IPS-18a (cell line): ENCODE data around the gene BLMH.
"Not testable (repeated sequence)": the region's sequence is repeated elsewhere in the genome, so short reads cannot be mapped to it uniquely, and the experiment has no call there.

ENCODE experiments used
- H3K27ac ChIP-seq: one replicate; pipeline ENCODE4 v1.5.1; 2013; ENCODE audit warnings: low read length
- H3K27me3 ChIP-seq: one replicate; pipeline ENCODE4 v1.6.1; 2013; ENCODE audit warnings: mild to moderate bottlenecking, low read length; ENCODE audit not compliant: control insufficient read depth, insufficient read depth
- H3K36me3 ChIP-seq: one replicate; pipeline ENCODE4 v1.6.1; 2013; ENCODE audit warnings: low read depth, low read length; ENCODE audit not compliant: control insufficient read depth
- H3K4me1 ChIP-seq: one replicate; pipeline ENCODE4 v1.6.1; 2013; ENCODE audit warnings: low read depth, low read length; ENCODE audit not compliant: control insufficient read depth
- H3K4me3 ChIP-seq: one replicate; pipeline ENCODE4 v1.5.1; 2013; ENCODE audit warnings: low read length
- H3K9ac ChIP-seq: one replicate; pipeline ENCODE4 v1.6.1; 2013; ENCODE audit warnings: mild to moderate bottlenecking, low read length, moderate library complexity
- H3K9me3 ChIP-seq: one replicate; pipeline ENCODE4 v1.6.1; 2013; ENCODE audit warnings: low read depth, low read length; ENCODE audit not compliant: control insufficient read depth

Gene BLMH

GRCh38 chr17:30235386-30236296 lies 56.1 kb downstream of the BLMH start, which contains the start of gene SLC6A4:
TSS of gene SLC6A4 (minus strand) at chr17:30235697. CDS start at chr17:30221958, 13,739 bp downstream.
- no peak within 1 kb of the TSS for H3K27ac ChIP-seq
- H3K9me3 ChIP-seq: no peaks in the 10 kb centered on the region
- peaks cover 83% of the 10 kb centered on the region for H3K27me3 ChIP-seq
- peak within 1 kb of the TSS; percentile 54 for H3K4me3 ChIP-seq
- no peak within 1 kb of the TSS for H3K9ac ChIP-seq
- H3K36me3 ChIP-seq: no peaks in the 10 kb centered on the region
- peaks cover 17% of the 10 kb centered on the region for H3K4me1 ChIP-seq

GRCh38 chr17:30234964-30235363 lies 56.8 kb downstream of the BLMH start:
- no peaks in the 10 kb centered on the region for H3K36me3 ChIP-seq
- peaks cover 83% of the 10 kb centered on the region for H3K27me3 ChIP-seq
- no peak overlapping the region for H3K9ac ChIP-seq
- peaks cover 17% of the 10 kb centered on the region for H3K4me1 ChIP-seq
- no peak overlapping the region for H3K27ac ChIP-seq
- H3K4me3 ChIP-seq: peak overlapping the region; percentile 54
- no peaks in the 10 kb centered on the region for H3K9me3 ChIP-seq

GRCh38 chr17:30234296-30234695 lies 57.4 kb downstream of the BLMH start:
- H3K9ac ChIP-seq: no peak overlapping the region
- peaks cover 76% of the 10 kb centered on the region for H3K27me3 ChIP-seq

GRCh38 chr17:30232824-30233427 lies 58.8 kb downstream of the BLMH start:
- H3K36me3 ChIP-seq: no peaks in the 10 kb centered on the region
- H3K4me3 ChIP-seq: no peak overlapping the region
- H3K27me3 ChIP-seq: peaks cover 62% of the 10 kb centered on the region
- no peak overlapping the region for H3K9ac ChIP-seq
- no peak overlapping the region for H3K27ac ChIP-seq
- no peaks in the 10 kb centered on the region for H3K9me3 ChIP-seq
- H3K4me1 ChIP-seq: peaks cover 5% of the 10 kb centered on the region

More at GRCh38 chr17:30234296-30234695, 57.4 kb downstream of the BLMH start:
- Histone ChIP-seq H3K9me3 (no peaks in the 10 kb centered on the region), H3K27ac (no peak overlapping the region), H3K36me3 (no peaks in the 10 kb centered on the region), H3K4me1 (peaks cover 17% of the 10 kb centered on the region), H3K4me3 (no peak overlapping the region)

GRCh38 chr17:30232015-30232823 lies 59.5 kb downstream of the BLMH start:
- Histone ChIP-seq H3K36me3 (no peaks in the 10 kb centered on the region), H3K9me3 (no peaks in the 10 kb centered on the region), H3K27ac (no peak overlapping the region), H3K4me3 (no peak overlapping the region), H3K4me1 (no peaks in the 10 kb centered on the region), H3K9ac (no peak overlapping the region), H3K27me3 (peaks cover 55% of the 10 kb centered on the region)

GRCh38 chr17:30230596-30231125 lies 61.1 kb downstream of the BLMH start:
- no peaks in the 10 kb centered on the region for H3K36me3 ChIP-seq
- no peak overlapping the region for H3K27ac ChIP-seq
- peaks cover 42% of the 10 kb centered on the region for H3K27me3 ChIP-seq

GRCh38 chr17:30230009-30230408 lies 61.7 kb downstream of the BLMH start:
- H3K9me3 ChIP-seq, H3K4me3 ChIP-seq, H3K9ac ChIP-seq, H3K27ac ChIP-seq, H3K36me3 ChIP-seq, H3K4me1 ChIP-seq: not testable (repeated sequence)
- peaks cover 35% of the 10 kb centered on the region for H3K27me3 ChIP-seq

More at GRCh38 chr17:30230596-30231125, 61.1 kb downstream of the BLMH start:
- Histone ChIP-seq H3K4me1 (no peaks in the 10 kb centered on the region), H3K9ac (no peak overlapping the region), H3K9me3 (no peaks in the 10 kb centered on the region), H3K4me3 (no peak overlapping the region)

- no peaks in the 10 kb centered on the region for H3K4me1 ChIP-seq
- H3K27ac ChIP-seq: no peak overlapping the region
- no peak overlapping the region for H3K9ac ChIP-seq
- H3K27me3 ChIP-seq: peaks cover 25% of the 10 kb centered on the region
- H3K36me3 ChIP-seq: no peaks in the 10 kb centered on the region
- H3K9me3 ChIP-seq: no peaks in the 10 kb centered on the region
- no peak overlapping the region for H3K4me3 ChIP-seq
Observed at GRCh38 chr17:30229012-30229411, 62.7 kb downstream of the BLMH start.

- H3K9ac ChIP-seq: no peak overlapping the region
Observed at GRCh38 chr17:30228011-30228410, 63.7 kb downstream of the BLMH start.

GRCh38 chr17:30226878-30227277 lies 64.9 kb downstream of the BLMH start:
- H3K4me1 ChIP-seq: no peaks in the 10 kb centered on the region
- peaks cover 4% of the 10 kb centered on the region for H3K27me3 ChIP-seq
- H3K4me3 ChIP-seq: no peak overlapping the region
- no peaks in the 10 kb centered on the region for H3K36me3 ChIP-seq
- no peak overlapping the region for H3K9ac ChIP-seq
- no peak overlapping the region for H3K27ac ChIP-seq
- H3K9me3 ChIP-seq: no peaks in the 10 kb centered on the region

More at GRCh38 chr17:30228011-30228410, 63.7 kb downstream of the BLMH start:
- H3K27me3 ChIP-seq: peaks cover 15% of the 10 kb centered on the region
- H3K27ac ChIP-seq: no peak overlapping the region
- H3K36me3 ChIP-seq: no peaks in the 10 kb centered on the region
- no peaks in the 10 kb centered on the region for H3K9me3 ChIP-seq
- no peaks in the 10 kb centered on the region for H3K4me1 ChIP-seq
- no peak overlapping the region for H3K4me3 ChIP-seq
